Measurements from ENCODE around the gene YAP1. TPM values are rescaled to one million over a fixed set of nuclear protein-coding genes. Genes with fewer than 3 reads are reported as not detected.

Gene YAP1
- polyA plus RNA-seq, 1 donor from 2014 or later: 0.46 TPM

DNA sequence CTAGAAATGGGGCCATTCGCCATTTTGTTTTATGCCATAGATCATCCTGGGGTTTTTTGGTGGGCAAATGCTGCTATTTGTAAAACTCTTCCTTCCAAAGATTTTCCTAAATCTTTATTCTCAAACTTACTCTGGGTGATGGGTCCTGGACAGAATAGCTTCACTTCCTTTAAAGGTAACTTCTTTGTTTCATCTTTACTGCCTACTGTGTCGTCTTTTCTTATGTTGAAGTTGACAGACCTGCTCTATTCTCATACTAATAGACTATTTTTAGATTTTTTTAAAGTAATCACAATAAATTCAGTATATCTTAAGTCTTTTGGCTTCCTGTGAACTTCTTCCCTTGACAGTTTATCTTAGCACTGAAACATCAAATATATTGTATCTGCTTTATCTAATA lies 98.6 kb downstream of the YAP1 start:
- Histone ChIP-seq H3K9ac (ENCODE audit: low read length) (no peak overlapping the region), H3K27ac (ENCODE audit: low read length) (no peak overlapping the region), H3F3A (ENCODE audit: insufficient read depth, low read length, poor library complexity, severe bottlenecking) (no peaks in the 10 kb centered on the region), H4K20me1 (ENCODE audit: insufficient read depth) (no peaks in the 10 kb centered on the region), H3K79me2 (replicated peaks; ENCODE audit: insufficient read depth, low read length) (no peaks in the 10 kb centered on the region), H3K9me3 (ENCODE audit: low read length) (no peaks in the 10 kb centered on the region), H3K4me2 (ENCODE audit: low read length) (no peak overlapping the region), H3K36me3 (ENCODE audit: insufficient read depth, low read length) (no peaks in the 10 kb centered on the region), H3K9me2 (ENCODE audit: insufficient read depth, low read length) (no peaks in the 10 kb centered on the region), H3K4me3 (ENCODE audit: low read length) (no peak overlapping the region), H2AFZ (ENCODE audit: low read depth, low read length) (no peak overlapping the region), H3K27me3 (ENCODE audit: insufficient read depth, low read depth, low read length) (no peaks in the 10 kb centered on the region)
- TF ChIP-seq EP300 (conservative IDR thresholded peaks at IDR 0.05; ENCODE audit: poor library complexity, severe bottlenecking) (no peak), POLR2AphosphoS5 (IDR thresholded peaks at IDR 0.05) (no peak), SMC3 (conservative IDR thresholded peaks at IDR 0.05; ENCODE audit: poor library complexity) (no peak), EZH2 (IDR thresholded peaks at IDR 0.05; ENCODE audit: borderline replicate concordance, insufficient read depth, low read length, poor library complexity, severe bottlenecking) (no peak), TAF1 (IDR thresholded peaks at IDR 0.05; ENCODE audit: low read depth) (no peak), RAD21 (conservative IDR thresholded peaks at IDR 0.05) (no peak), MXI1 (conservative IDR thresholded peaks at IDR 0.05; ENCODE audit: poor library complexity, severe bottlenecking) (no peak)
- TF ChIP-seq, protein P1, sequence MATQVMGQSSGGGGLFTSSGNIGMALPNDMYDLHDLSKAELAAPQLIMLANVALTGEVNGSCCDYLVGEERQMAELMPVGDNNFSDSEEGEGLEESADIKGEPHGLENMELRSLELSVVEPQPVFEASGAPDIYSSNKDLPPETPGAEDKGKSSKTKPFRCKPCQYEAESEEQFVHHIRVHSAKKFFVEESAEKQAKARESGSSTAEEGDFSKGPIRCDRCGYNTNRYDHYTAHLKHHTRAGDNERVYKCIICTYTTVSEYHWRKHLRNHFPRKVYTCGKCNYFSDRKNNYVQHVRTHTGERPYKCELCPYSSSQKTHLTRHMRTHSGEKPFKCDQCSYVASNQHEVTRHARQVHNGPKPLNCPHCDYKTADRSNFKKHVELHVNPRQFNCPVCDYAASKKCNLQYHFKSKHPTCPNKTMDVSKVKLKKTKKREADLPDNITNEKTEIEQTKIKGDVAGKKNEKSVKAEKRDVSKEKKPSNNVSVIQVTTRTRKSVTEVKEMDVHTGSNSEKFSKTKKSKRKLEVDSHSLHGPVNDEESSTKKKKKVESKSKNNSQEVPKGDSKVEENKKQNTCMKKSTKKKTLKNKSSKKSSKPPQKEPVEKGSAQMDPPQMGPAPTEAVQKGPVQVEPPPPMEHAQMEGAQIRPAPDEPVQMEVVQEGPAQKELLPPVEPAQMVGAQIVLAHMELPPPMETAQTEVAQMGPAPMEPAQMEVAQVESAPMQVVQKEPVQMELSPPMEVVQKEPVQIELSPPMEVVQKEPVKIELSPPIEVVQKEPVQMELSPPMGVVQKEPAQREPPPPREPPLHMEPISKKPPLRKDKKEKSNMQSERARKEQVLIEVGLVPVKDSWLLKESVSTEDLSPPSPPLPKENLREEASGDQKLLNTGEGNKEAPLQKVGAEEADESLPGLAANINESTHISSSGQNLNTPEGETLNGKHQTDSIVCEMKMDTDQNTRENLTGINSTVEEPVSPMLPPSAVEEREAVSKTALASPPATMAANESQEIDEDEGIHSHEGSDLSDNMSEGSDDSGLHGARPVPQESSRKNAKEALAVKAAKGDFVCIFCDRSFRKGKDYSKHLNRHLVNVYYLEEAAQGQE (IDR thresholded peaks at IDR 0.05; ENCODE audit: borderline replicate concordance): no peak
- TF ChIP-seq, protein P2, sequence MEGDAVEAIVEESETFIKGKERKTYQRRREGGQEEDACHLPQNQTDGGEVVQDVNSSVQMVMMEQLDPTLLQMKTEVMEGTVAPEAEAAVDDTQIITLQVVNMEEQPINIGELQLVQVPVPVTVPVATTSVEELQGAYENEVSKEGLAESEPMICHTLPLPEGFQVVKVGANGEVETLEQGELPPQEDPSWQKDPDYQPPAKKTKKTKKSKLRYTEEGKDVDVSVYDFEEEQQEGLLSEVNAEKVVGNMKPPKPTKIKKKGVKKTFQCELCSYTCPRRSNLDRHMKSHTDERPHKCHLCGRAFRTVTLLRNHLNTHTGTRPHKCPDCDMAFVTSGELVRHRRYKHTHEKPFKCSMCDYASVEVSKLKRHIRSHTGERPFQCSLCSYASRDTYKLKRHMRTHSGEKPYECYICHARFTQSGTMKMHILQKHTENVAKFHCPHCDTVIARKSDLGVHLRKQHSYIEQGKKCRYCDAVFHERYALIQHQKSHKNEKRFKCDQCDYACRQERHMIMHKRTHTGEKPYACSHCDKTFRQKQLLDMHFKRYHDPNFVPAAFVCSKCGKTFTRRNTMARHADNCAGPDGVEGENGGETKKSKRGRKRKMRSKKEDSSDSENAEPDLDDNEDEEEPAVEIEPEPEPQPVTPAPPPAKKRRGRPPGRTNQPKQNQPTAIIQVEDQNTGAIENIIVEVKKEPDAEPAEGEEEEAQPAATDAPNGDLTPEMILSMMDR (IDR thresholded peaks at IDR 0.05; ENCODE audit: poor library complexity, severe bottlenecking): no peak

DNA sequence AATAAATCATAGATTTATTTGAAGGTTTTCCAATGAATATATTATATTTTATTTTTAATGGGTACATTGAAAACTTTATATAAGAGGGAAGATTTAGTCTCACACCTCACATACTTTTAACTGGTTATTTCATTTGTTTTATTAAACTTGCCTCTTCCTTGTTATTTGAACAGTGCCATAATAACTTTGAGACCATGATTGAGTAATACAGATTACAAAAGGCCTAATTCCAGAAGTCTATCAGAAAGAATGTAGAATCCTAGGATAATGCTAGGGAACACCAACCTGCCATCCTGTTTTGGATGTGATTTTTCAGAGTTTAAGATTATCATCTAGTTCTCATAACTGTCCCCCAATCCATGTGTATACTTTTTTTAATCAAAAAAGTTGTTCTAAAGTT lies 104.4 kb downstream of the YAP1 start:
- H3K9me3 ChIP-seq (ENCODE audit: low read length): no peaks in the 10 kb centered on the region
- no peaks in the 10 kb centered on the region for H3K36me3 ChIP-seq (ENCODE audit: insufficient read depth, low read length)
- no peaks in the 10 kb centered on the region for H3K9me2 ChIP-seq (ENCODE audit: insufficient read depth, low read length)
- H2AFZ ChIP-seq (ENCODE audit: low read depth, low read length): no peak overlapping the region
- no peak overlapping the region for H3K4me2 ChIP-seq (ENCODE audit: low read length)
- no peaks in the 10 kb centered on the region for H3F3A ChIP-seq (ENCODE audit: insufficient read depth, low read length, poor library complexity, severe bottlenecking)
- no peaks in the 10 kb centered on the region for H4K20me1 ChIP-seq (ENCODE audit: insufficient read depth)
- no peak overlapping the region for H3K4me3 ChIP-seq (ENCODE audit: low read length)
- no peaks in the 10 kb centered on the region for H3K27me3 ChIP-seq (ENCODE audit: insufficient read depth, low read depth, low read length)
- H3K27ac ChIP-seq (ENCODE audit: low read length): no peak overlapping the region
- no peak for TF ChIP-seq RAD21 (conservative IDR thresholded peaks at IDR 0.05)
- TF ChIP-seq TAF1 (IDR thresholded peaks at IDR 0.05; ENCODE audit: low read depth): no peak
- no peak for TF ChIP-seq EP300 (conservative IDR thresholded peaks at IDR 0.05; ENCODE audit: poor library complexity, severe bottlenecking)
- TF ChIP-seq SMC3 (conservative IDR thresholded peaks at IDR 0.05; ENCODE audit: poor library complexity): no peak
- TF ChIP-seq EZH2 (IDR thresholded peaks at IDR 0.05; ENCODE audit: borderline replicate concordance, insufficient read depth, low read length, poor library complexity, severe bottlenecking): no peak
- TF ChIP-seq POLR2AphosphoS5 (IDR thresholded peaks at IDR 0.05): no peak
- TF ChIP-seq, protein P1 (IDR thresholded peaks at IDR 0.05; ENCODE audit: borderline replicate concordance): no peak
- TF ChIP-seq, protein P2 (IDR thresholded peaks at IDR 0.05; ENCODE audit: poor library complexity, severe bottlenecking): no peak
- TF ChIP-seq MXI1 (conservative IDR thresholded peaks at IDR 0.05; ENCODE audit: poor library complexity, severe bottlenecking): no peak
- no peaks in the 10 kb centered on the region for H3K79me2 ChIP-seq (replicated peaks; ENCODE audit: insufficient read depth, low read length)
- H3K9ac ChIP-seq (ENCODE audit: low read length): no peak overlapping the region
